ENCODE data around the gene MAML2. TPM values are rescaled to one million over a fixed set of nuclear protein-coding genes. Genes with fewer than 3 reads are reported as not detected.

Gene MAML2
- total RNA-seq, 1 experiment from 2014 or later = 2.9 TPM

DNA sequence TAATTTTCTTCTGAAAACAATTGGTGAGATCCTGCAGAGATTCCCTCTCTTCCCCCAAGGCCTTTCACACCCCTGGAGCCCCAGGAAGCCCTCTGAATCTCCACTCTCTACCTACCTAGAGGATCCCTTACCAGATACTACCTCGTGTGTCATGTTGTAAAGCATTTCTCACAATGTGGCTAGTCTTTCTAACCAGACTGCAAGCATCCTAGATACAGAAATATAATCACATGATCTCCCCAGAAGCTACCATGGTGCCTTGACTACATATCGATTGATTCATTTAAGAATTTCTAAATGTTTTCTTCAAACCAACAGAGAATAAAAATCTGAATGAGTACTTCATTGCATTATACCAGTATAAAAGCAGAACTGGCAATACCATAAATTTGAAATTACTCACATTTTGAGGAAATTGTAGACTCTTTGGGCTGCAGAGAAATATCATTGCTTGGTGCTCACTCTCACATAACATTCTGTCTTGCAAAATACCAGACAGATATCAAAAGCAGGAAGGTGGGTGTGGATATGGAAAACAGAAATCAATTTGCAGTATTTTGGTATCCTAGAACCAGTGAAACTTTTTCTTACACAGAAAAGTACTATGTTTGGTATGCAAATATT lies 113.5 kb downstream of the MAML2 start:
- intact Hi-C loops (cut with micrococcal nuclease; ENCODE audit: unreplicated experiment) (no loop called here), in situ Hi-C loops (cut with HindIII; ENCODE audit: low pct_unique_long_range_greater_than_20kb, low sequenced_read_pairs) (no loop called here)
- H3K9me3 ChIP-seq (ENCODE audit: control insufficient read depth, insufficient read depth, low read depth, low read length) = no peaks in the 10 kb centered on the region
- BruUV-seq (replicated peaks) = no TSS peak
- no peak for ATAC-seq
- H3K4me1 ChIP-seq (ENCODE audit: control insufficient read depth, insufficient read depth, low read length) = no peaks in the 10 kb centered on the region
- ChIA-PET CTCF (no interaction called here), POLR2A (no interaction called here)
- H3K4me3 ChIP-seq (ENCODE audit: low read depth in 2 of 2, low read length in 2 of 2) = no peak overlapping the region
- TF ChIP-seq TCF7L2 (IDR thresholded peaks at IDR 0.05; ENCODE audit: low read depth, low read length) = no peak
- TF ChIP-seq SIN3A (IDR thresholded peaks at IDR 0.05; ENCODE audit: borderline replicate concordance, insufficient read depth, low read depth, low read length) = no peak
- TF ChIP-seq, protein P1, sequence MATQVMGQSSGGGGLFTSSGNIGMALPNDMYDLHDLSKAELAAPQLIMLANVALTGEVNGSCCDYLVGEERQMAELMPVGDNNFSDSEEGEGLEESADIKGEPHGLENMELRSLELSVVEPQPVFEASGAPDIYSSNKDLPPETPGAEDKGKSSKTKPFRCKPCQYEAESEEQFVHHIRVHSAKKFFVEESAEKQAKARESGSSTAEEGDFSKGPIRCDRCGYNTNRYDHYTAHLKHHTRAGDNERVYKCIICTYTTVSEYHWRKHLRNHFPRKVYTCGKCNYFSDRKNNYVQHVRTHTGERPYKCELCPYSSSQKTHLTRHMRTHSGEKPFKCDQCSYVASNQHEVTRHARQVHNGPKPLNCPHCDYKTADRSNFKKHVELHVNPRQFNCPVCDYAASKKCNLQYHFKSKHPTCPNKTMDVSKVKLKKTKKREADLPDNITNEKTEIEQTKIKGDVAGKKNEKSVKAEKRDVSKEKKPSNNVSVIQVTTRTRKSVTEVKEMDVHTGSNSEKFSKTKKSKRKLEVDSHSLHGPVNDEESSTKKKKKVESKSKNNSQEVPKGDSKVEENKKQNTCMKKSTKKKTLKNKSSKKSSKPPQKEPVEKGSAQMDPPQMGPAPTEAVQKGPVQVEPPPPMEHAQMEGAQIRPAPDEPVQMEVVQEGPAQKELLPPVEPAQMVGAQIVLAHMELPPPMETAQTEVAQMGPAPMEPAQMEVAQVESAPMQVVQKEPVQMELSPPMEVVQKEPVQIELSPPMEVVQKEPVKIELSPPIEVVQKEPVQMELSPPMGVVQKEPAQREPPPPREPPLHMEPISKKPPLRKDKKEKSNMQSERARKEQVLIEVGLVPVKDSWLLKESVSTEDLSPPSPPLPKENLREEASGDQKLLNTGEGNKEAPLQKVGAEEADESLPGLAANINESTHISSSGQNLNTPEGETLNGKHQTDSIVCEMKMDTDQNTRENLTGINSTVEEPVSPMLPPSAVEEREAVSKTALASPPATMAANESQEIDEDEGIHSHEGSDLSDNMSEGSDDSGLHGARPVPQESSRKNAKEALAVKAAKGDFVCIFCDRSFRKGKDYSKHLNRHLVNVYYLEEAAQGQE (IDR thresholded peaks at IDR 0.05; ENCODE audit: insufficient read depth in 1 of 2, low read depth in 2 of 2, low read length in 1 of 2) = no peak
- no peak for TF ChIP-seq POLR2AphosphoS5 (IDR thresholded peaks at IDR 0.05; ENCODE audit: low read depth, low read length)
- TF ChIP-seq, protein P2, sequence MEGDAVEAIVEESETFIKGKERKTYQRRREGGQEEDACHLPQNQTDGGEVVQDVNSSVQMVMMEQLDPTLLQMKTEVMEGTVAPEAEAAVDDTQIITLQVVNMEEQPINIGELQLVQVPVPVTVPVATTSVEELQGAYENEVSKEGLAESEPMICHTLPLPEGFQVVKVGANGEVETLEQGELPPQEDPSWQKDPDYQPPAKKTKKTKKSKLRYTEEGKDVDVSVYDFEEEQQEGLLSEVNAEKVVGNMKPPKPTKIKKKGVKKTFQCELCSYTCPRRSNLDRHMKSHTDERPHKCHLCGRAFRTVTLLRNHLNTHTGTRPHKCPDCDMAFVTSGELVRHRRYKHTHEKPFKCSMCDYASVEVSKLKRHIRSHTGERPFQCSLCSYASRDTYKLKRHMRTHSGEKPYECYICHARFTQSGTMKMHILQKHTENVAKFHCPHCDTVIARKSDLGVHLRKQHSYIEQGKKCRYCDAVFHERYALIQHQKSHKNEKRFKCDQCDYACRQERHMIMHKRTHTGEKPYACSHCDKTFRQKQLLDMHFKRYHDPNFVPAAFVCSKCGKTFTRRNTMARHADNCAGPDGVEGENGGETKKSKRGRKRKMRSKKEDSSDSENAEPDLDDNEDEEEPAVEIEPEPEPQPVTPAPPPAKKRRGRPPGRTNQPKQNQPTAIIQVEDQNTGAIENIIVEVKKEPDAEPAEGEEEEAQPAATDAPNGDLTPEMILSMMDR (IDR thresholded peaks at IDR 0.05) = no peak
- DNase-seq (ENCODE audit: low read depth, low spot score) = no peak
- H3K27me3 ChIP-seq (ENCODE audit: control insufficient read depth, insufficient read depth, low read length) = no peaks in the 10 kb centered on the region
- H3K27ac ChIP-seq (ENCODE audit: low read length) = no peak overlapping the region
- H3K36me3 ChIP-seq (ENCODE audit: control insufficient read depth, insufficient read depth, low read length) = no peaks in the 10 kb centered on the region

DNA sequence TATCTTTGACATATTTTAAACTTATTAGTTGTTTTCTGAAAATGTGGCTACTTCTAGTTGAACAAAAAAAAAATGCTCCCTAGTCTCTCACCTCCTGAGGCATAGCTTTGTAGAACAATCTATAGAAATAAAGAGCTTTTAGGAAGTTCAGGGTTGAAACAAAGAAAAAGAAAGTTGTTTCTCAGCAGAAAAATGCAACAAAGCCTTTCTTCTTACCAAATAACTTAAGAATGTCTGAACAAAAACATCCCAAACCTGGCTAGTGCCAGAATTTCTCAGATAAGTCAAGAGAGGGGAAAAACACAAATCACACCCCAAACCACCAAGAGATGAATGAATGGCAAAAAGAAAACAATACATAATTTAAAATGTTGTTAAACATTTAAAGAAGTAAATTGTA lies 114.1 kb downstream of the MAML2 start:
- ChIA-PET CTCF (no interaction called here), POLR2A (no interaction called here)
- Histone ChIP-seq H3K4me3 (ENCODE audit: low read depth in 2 of 2, low read length in 2 of 2) (no peak overlapping the region), H3K9me3 (ENCODE audit: control insufficient read depth, insufficient read depth, low read depth, low read length) (no peaks in the 10 kb centered on the region), H3K27me3 (ENCODE audit: control insufficient read depth, insufficient read depth, low read length) (no peaks in the 10 kb centered on the region), H3K27ac (ENCODE audit: low read length) (no peak overlapping the region), H3K4me1 (ENCODE audit: control insufficient read depth, insufficient read depth, low read length) (no peaks in the 10 kb centered on the region), H3K36me3 (ENCODE audit: control insufficient read depth, insufficient read depth, low read length) (no peaks in the 10 kb centered on the region)
- ATAC-seq = no peak
- TF ChIP-seq, protein P1 (IDR thresholded peaks at IDR 0.05; ENCODE audit: insufficient read depth in 1 of 2, low read depth in 2 of 2, low read length in 1 of 2) = no peak
- TF ChIP-seq, protein P2 (IDR thresholded peaks at IDR 0.05) = no peak
- TF ChIP-seq POLR2AphosphoS5 (IDR thresholded peaks at IDR 0.05; ENCODE audit: low read depth, low read length) (no peak), TCF7L2 (IDR thresholded peaks at IDR 0.05; ENCODE audit: low read depth, low read length) (no peak), SIN3A (IDR thresholded peaks at IDR 0.05; ENCODE audit: borderline replicate concordance, insufficient read depth, low read depth, low read length) (no peak)
- no peak for DNase-seq (ENCODE audit: low read depth, low spot score)
- in situ Hi-C loops (cut with HindIII; ENCODE audit: low pct_unique_long_range_greater_than_20kb, low sequenced_read_pairs) (no loop called here), intact Hi-C loops (cut with micrococcal nuclease; ENCODE audit: unreplicated experiment) (no loop called here)
- no TSS peak for BruUV-seq (replicated peaks)

Data from Panc1 (cell line).